GM12878 (cell line): ENCODE results near the gene SNX19. TPM values are rescaled to one million over a fixed set of nuclear protein-coding genes. Genes with fewer than 3 reads are reported as not detected.

ENCODE experiments used
- ATAC-seq: fragments of 200-7000 bp; cut with Tn5 transposase; 3 replicates; pipeline ENCODE4 v1.9.1; 2020; ENCODE audit warnings: mild to moderate bottlenecking, moderate library complexity
- BruUV-seq: library from RNA; stranded (reverse); fragments of 400-500 nt; replicated peaks from 2 replicates; lab custom pipeline; 2021; lab: Mats Ljungman, UMichigan
- CTCF ChIA-PET: fragments of 300-600 bp; sonication (Branson Sonifier 250); formaldehyde crosslinking; extraction: SDS; loops from one replicate; lab custom pipeline; 2021; ENCODE audit warnings: inconsistent platforms; lab: Yijun Ruan, JAX
- POLR2A ChIA-PET: fragments of 350-600 bp; formaldehyde crosslinking; extraction: SDS; loops from one replicate; lab custom pipeline; 2021; ENCODE audit warnings: inconsistent platforms; lab: Charles Lee
- RAD21 ChIA-PET: fragments of 300-600 bp; sonication (Branson Sonifier 250); formaldehyde crosslinking; loops from one replicate; lab custom pipeline; 2023; ENCODE audit warnings: antibody characterized with exemption; ENCODE audit not compliant: unreplicated experiment; lab: Charles Lee
- SMC1A ChIA-PET: fragments of 300-600 bp; sonication (Branson Sonifier 250); formaldehyde crosslinking; loops from one replicate; lab custom pipeline; 2023; ENCODE audit not compliant: unreplicated experiment, uncharacterized antibody; lab: Charles Lee
- DNase-seq: peaks from one replicate; pipeline ENCODE4 v3.0.0-alpha.2; 2011; ENCODE audit warnings: low read depth, low spot score
- FAIRE-seq: peaks from 3 replicates; lab custom pipeline; 2011; peaks lifted over from hg19 to GRCh38; lab: Jason Lieb, UNC
- H2AFZ ChIP-seq: 2 replicates; pipeline ENCODE4 v1.6.0; 2011; ENCODE audit warnings: low read depth, low read length, control low read depth; ENCODE audit not compliant: control insufficient read depth
- H3K27ac ChIP-seq: 2 replicates; pipeline ENCODE4 v1.5.1; 2011; ENCODE audit warnings: control low read depth; ENCODE audit not compliant: control insufficient read depth, insufficient read depth
- H3K27me3 ChIP-seq, 2 experiments: replicated peaks in 1 of 2; 2 replicates each; pipeline versions ENCODE4 v1.6.0 to v1.6.1; 2011; ENCODE audit warnings: low read length in 1 of 2; ENCODE audit not compliant: control insufficient read depth in 2 of 2, insufficient read depth in 2 of 2
- H3K36me3 ChIP-seq, 2 experiments: 2 replicates each; pipeline ENCODE4 v1.5.1; 2011; ENCODE audit warnings: low read length in 1 of 2; ENCODE audit not compliant: control insufficient read depth in 2 of 2, insufficient read depth in 2 of 2
- H3K4me1 ChIP-seq: 2 replicates; pipeline ENCODE4 v1.6.1; 2011; ENCODE audit warnings: mild to moderate bottlenecking, low read length, moderate library complexity, mixed read lengths; ENCODE audit not compliant: control insufficient read depth, insufficient read depth
- H3K4me2 ChIP-seq: 2 replicates; pipeline ENCODE4 v1.6.0; 2011; ENCODE audit warnings: control low read depth; ENCODE audit not compliant: control insufficient read depth, insufficient read depth
- H3K4me3 ChIP-seq: fragments of 200-600 bp; sonication (generic); 2 replicates; pipeline ENCODE4 v1.5.1; 2016
- H3K79me2 ChIP-seq: 2 replicates; pipeline ENCODE4 v1.6.0; 2011; ENCODE audit warnings: low read length; ENCODE audit not compliant: control insufficient read depth, insufficient read depth
- H3K9ac ChIP-seq: 2 replicates; pipeline ENCODE4 v1.8.0; 2011; ENCODE audit warnings: low read length, control low read depth, mixed read lengths; ENCODE audit not compliant: control insufficient read depth, insufficient read depth
- H3K9me3 ChIP-seq: replicated peaks from 3 replicates; pipeline ENCODE4 v1.5.1; 2011; ENCODE audit warnings: mild to moderate bottlenecking, low read length; ENCODE audit not compliant: control insufficient read depth, insufficient read depth
- H4K20me1 ChIP-seq: 2 replicates; pipeline ENCODE4 v1.6.0; 2011; ENCODE audit not compliant: control insufficient read depth, insufficient read depth
- CEBPB ChIP-seq, 2 experiments: fragments of 150-350 bp in 1 of 2; IDR thresholded peaks; 2 replicates each; pipeline ENCODE4 v1.6.1; 2012 to 2014; ENCODE audit warnings: low read depth in 2 of 2, low read length in 2 of 2, borderline replicate concordance in 1 of 2, inconsistent platforms in 1 of 2
- ESRRA ChIP-seq: IDR thresholded peaks from 2 replicates; pipeline ENCODE4 v1.6.1; 2012; ENCODE audit warnings: mild to moderate bottlenecking, low read length, improper control_type of control experiment
- FOXK2 ChIP-seq: fragments of 450-650 bp; IDR thresholded peaks from 2 replicates; pipeline ENCODE4 v1.6.1; 2017; ENCODE audit warnings: mild to moderate bottlenecking, moderate library complexity
- IRF5 ChIP-seq: fragments of 450-650 bp; IDR thresholded peaks from 2 replicates; pipeline ENCODE4 v1.6.1; 2017; ENCODE audit warnings: borderline replicate concordance
- KAT2A ChIP-seq: conservative IDR thresholded peaks from 2 replicates; pipeline ENCODE4 v1.6.1; 2011; ENCODE audit warnings: low read depth, low read length; ENCODE audit not compliant: control insufficient read depth
- MTA3 ChIP-seq: IDR thresholded peaks from 2 replicates; pipeline ENCODE4 v1.6.1; 2012; ENCODE audit warnings: low read length, inconsistent platforms, borderline replicate concordance
- MXI1 ChIP-seq: fragments of 150-350 bp; IDR thresholded peaks from 2 replicates; pipeline ENCODE4 v1.6.1; 2011; ENCODE audit warnings: low read depth, mild to moderate bottlenecking, inconsistent platforms, low read length, improper control_type of control experiment
- PAX5 ChIP-seq: IDR thresholded peaks from 2 replicates; pipeline ENCODE4 v1.6.1; 2011; ENCODE audit warnings: low read depth, low read length, borderline replicate concordance
- POLR2AphosphoS5 ChIP-seq: IDR thresholded peaks from 2 replicates; pipeline ENCODE4 v1.6.1; 2011; ENCODE audit warnings: mild to moderate bottlenecking, low read length, inconsistent platforms
- SP1 ChIP-seq: IDR thresholded peaks from one replicate; pipeline ENCODE4 v1.6.1; 2011; ENCODE audit warnings: low read depth, low read length
- SPI1 ChIP-seq: IDR thresholded peaks from 2 replicates; pipeline ENCODE4 v1.6.1; 2011; ENCODE audit warnings: low read depth, mild to moderate bottlenecking, low read length, moderate library complexity, borderline replicate concordance; ENCODE audit not compliant: insufficient read depth
- WGBS: methylation state at CpG from one replicate; pipeline ENCODE4 v1.1.6; 2016; ENCODE audit warnings: low lambda C conversion rate; ENCODE audit not compliant: insufficient replicate concordance, insufficient coverage; ENCODE audit errors: missing lambda C conversion rate; 5-methylcytosine and 5-hydroxymethylcytosine counted together
- in situ Hi-C: fragments of 300-500 bp; cut with MboI; formaldehyde crosslinking; loops from 9 replicates; pipeline ENCODE4 v1.14.3; 2018; ENCODE audit warnings: mixed read lengths
- intact Hi-C: fragments of 100-400 bp; cut with micrococcal nuclease; formaldehyde crosslinking; loops from one replicate; pipeline ENCODE4 v1.14.2; 2022; ENCODE audit not compliant: unreplicated experiment
- polyA plus RNA-seq, 11 experiments: library from polyadenylated mRNA; depleted of rRNA in 4 of 11; unstranded in 6 of 11; stranded (reverse) in 5 of 11; fragments of >200 nt; fragmentation: Nextera tagmentation in 4 of 11; fragmentation: Illumina TruSeq in 1 of 11; extraction: Ambion mirVana in 4 of 11; extraction: Trizol in 1 of 11; gene quantifications; 1 replicate in 1 of 11; 2 replicates in 10 of 11; pipeline versions ENCODE4 v1.2.1 to v1.2.3, GENCODE V29; 2011 to 2016; ENCODE audit warnings: inconsistent platforms in 2 of 11, missing spikeins in 2 of 11, low read depth in 1 of 11
- total RNA-seq, 4 experiments: library from RNA; depleted of rRNA in 3 of 4; stranded (reverse); fragments of >200 nt in 3 of 4; fragmentation: Illumina TruSeq in 1 of 4; extraction: Trizol in 1 of 4; gene quantifications; 2 replicates each; pipeline versions ENCODE4 v1.2.1 to v1.2.3, GENCODE V29; 2013 to 2021
- TF ChIP-seq, protein P1 (sequence below): fragments of 450-650 bp; IDR thresholded peaks from 2 replicates; pipeline ENCODE4 v1.6.1; 2017; ENCODE audit warnings: mild to moderate bottlenecking, moderate library complexity
- TF ChIP-seq, protein P2 (sequence below): IDR thresholded peaks from 2 replicates; pipeline ENCODE4 v1.6.1; 2012; ENCODE audit warnings: mild to moderate bottlenecking, low read depth, low read length
- TF ChIP-seq, protein P3 (sequence below): fragments of 450-650 bp; IDR thresholded peaks from 2 replicates; pipeline ENCODE4 v1.6.1; 2016; ENCODE audit warnings: mild to moderate bottlenecking

Gene SNX19
- total and polyA plus RNA-seq, 10 of the 15 experiments (the other 5 are each of a cell fraction or from before 2014, with no cell fraction given): 3.0 to 46.9 (median 30.4) TPM

GRCh38 chr11:130874396-130874795, 41.9 kb downstream of the SNX19 start (continued):
- TF ChIP-seq IRF5 (no peak), MTA3 (no peak)

- Histone ChIP-seq H3K4me1 (no peaks in the 10 kb centered on the region), H4K20me1 (no peaks in the 10 kb centered on the region), H3K9ac (no peak overlapping the region), H3K27ac (no peak overlapping the region), H3K4me2 (no peak overlapping the region), H2AFZ (no peak overlapping the region), H3K36me3 (peaks cover 0 to 22% of the 10 kb centered on the region in 2 experiments; a peak in 2 of 4 replicates), H3K79me2 (no peaks in the 10 kb centered on the region), H3K9me3 (no peaks in the 10 kb centered on the region), H3K27me3 (no peaks in the 10 kb centered on the region), H3K4me3 (no peak overlapping the region)
- POLR2A ChIA-PET: no interaction called here
- DNase-seq: no peak
- no peak for FAIRE-seq
- ATAC-seq: no peak
- intact Hi-C loops: no loop called here
- CTCF ChIA-PET: no interaction called here
- in situ Hi-C loops: no loop called here
- BruUV-seq: no TSS peak
- 100% methylated on average over 1 of the region's 1 CpG for WGBS
- RAD21 ChIA-PET: no interaction called here
- SMC1A ChIA-PET: no interaction called here
- TF ChIP-seq FOXK2: no peak
- TF ChIP-seq POLR2AphosphoS5: no peak
- TF ChIP-seq, protein P1, sequence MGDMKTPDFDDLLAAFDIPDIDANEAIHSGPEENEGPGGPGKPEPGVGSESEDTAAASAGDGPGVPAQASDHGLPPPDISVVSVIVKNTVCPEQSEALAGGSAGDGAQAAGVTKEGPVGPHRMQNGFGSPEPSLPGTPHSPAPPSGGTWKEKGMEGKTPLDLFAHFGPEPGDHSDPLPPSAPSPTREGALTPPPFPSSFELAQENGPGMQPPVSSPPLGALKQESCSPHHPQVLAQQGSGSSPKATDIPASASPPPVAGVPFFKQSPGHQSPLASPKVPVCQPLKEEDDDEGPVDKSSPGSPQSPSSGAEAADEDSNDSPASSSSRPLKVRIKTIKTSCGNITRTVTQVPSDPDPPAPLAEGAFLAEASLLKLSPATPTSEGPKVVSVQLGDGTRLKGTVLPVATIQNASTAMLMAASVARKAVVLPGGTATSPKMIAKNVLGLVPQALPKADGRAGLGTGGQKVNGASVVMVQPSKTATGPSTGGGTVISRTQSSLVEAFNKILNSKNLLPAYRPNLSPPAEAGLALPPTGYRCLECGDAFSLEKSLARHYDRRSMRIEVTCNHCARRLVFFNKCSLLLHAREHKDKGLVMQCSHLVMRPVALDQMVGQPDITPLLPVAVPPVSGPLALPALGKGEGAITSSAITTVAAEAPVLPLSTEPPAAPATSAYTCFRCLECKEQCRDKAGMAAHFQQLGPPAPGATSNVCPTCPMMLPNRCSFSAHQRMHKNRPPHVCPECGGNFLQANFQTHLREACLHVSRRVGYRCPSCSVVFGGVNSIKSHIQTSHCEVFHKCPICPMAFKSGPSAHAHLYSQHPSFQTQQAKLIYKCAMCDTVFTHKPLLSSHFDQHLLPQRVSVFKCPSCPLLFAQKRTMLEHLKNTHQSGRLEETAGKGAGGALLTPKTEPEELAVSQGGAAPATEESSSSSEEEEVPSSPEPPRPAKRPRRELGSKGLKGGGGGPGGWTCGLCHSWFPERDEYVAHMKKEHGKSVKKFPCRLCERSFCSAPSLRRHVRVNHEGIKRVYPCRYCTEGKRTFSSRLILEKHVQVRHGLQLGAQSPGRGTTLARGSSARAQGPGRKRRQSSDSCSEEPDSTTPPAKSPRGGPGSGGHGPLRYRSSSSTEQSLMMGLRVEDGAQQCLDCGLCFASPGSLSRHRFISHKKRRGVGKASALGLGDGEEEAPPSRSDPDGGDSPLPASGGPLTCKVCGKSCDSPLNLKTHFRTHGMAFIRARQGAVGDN: no peak
- TF ChIP-seq, protein P2, sequence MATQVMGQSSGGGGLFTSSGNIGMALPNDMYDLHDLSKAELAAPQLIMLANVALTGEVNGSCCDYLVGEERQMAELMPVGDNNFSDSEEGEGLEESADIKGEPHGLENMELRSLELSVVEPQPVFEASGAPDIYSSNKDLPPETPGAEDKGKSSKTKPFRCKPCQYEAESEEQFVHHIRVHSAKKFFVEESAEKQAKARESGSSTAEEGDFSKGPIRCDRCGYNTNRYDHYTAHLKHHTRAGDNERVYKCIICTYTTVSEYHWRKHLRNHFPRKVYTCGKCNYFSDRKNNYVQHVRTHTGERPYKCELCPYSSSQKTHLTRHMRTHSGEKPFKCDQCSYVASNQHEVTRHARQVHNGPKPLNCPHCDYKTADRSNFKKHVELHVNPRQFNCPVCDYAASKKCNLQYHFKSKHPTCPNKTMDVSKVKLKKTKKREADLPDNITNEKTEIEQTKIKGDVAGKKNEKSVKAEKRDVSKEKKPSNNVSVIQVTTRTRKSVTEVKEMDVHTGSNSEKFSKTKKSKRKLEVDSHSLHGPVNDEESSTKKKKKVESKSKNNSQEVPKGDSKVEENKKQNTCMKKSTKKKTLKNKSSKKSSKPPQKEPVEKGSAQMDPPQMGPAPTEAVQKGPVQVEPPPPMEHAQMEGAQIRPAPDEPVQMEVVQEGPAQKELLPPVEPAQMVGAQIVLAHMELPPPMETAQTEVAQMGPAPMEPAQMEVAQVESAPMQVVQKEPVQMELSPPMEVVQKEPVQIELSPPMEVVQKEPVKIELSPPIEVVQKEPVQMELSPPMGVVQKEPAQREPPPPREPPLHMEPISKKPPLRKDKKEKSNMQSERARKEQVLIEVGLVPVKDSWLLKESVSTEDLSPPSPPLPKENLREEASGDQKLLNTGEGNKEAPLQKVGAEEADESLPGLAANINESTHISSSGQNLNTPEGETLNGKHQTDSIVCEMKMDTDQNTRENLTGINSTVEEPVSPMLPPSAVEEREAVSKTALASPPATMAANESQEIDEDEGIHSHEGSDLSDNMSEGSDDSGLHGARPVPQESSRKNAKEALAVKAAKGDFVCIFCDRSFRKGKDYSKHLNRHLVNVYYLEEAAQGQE: no peak
- no peak for TF ChIP-seq SP1
- no peak for TF ChIP-seq KAT2A
- no peak for TF ChIP-seq CEBPB (IDR thresholded peaks at IDR 0.05; ENCODE audit: borderline replicate concordance in 1 of 2, low read depth in 2 of 2, low read length in 2 of 2)
- no peak for TF ChIP-seq MXI1
- TF ChIP-seq SPI1: no peak
- no peak for TF ChIP-seq PAX5
- TF ChIP-seq ESRRA: no peak
- TF ChIP-seq, protein P3, sequence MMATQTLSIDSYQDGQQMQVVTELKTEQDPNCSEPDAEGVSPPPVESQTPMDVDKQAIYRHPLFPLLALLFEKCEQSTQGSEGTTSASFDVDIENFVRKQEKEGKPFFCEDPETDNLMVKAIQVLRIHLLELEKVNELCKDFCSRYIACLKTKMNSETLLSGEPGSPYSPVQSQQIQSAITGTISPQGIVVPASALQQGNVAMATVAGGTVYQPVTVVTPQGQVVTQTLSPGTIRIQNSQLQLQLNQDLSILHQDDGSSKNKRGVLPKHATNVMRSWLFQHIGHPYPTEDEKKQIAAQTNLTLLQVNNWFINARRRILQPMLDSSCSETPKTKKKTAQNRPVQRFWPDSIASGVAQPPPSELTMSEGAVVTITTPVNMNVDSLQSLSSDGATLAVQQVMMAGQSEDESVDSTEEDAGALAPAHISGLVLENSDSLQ: no peak
Measured at GRCh38 chr11:130873761-130874160, 42.5 kb downstream of the SNX19 start.
